ENCODE data around the gene PCNX2. TPM values are rescaled to one million over a fixed set of nuclear protein-coding genes. Genes with fewer than 3 reads are reported as not detected.

PCNX2 gene
- total and polyA plus RNA-seq, 2 donors (not counting 1 experiment from before 2014, with no cell fraction given), result 17.6 to 34.7 TPM

GRCh38 chr1:233057836-233058235 is 237.7 kb downstream of the PCNX2 start:
- intact Hi-C loops (cut with micrococcal nuclease), result no loop called here
- no peak for DNase-seq
- ChIA-PET CTCF (no interaction called here), POLR2A (no interaction called here)
- H4K20me1 ChIP-seq (ENCODE audit: control insufficient read depth, insufficient read depth, low read length, poor library complexity, severe bottlenecking), result no peaks in the 10 kb centered on the region
- H3K79me2 ChIP-seq (ENCODE audit: control insufficient read depth, insufficient read depth, low read length), result no peaks in the 10 kb centered on the region
- TF ChIP-seq CTCF (IDR thresholded peaks at IDR 0.05) (no peak), EZH2 (IDR thresholded peaks at IDR 0.05; ENCODE audit: borderline replicate concordance, insufficient read depth, low read depth, low read length, poor library complexity, severe bottlenecking) (no peak)
- Mint-ChIP-seq H3K4me3 (no peak overlapping the region), H3K27me3 (no peaks in the 10 kb centered on the region), H3K27ac (no peak overlapping the region), H3K4me1 (no peaks in the 10 kb centered on the region), H3K9me3 (ENCODE audit: insufficient read depth) (no peaks in the 10 kb centered on the region)
- H3K27me3 ChIP-seq (replicated peaks in 1 of 4; ENCODE audit: control extremely low read depth in 1 of 4, control insufficient read depth in 3 of 4, insufficient read depth in 4 of 4, low read length in 3 of 4), result no peaks in the 10 kb centered on the region
- H3K9ac ChIP-seq (ENCODE audit: low read length), result no peak overlapping the region
- no peak for ATAC-seq (ENCODE audit: low read depth)
- H3K9me3 ChIP-seq (ENCODE audit: control extremely low read depth in 1 of 3, control insufficient read depth in 2 of 3, insufficient read depth in 1 of 3, low read length in 2 of 3), result no peaks in the 10 kb centered on the region
- H2AFZ ChIP-seq (ENCODE audit: insufficient read depth, low read depth, low read length, poor library complexity, severe bottlenecking), result no peak overlapping the region
- 86% methylated on average over 3 of the region's 3 CpGs for WGBS (ENCODE audit: insufficient coverage)
- H3K4me2 ChIP-seq (replicated peaks; ENCODE audit: low read depth, low read length, poor library complexity, severe bottlenecking), result no peak overlapping the region
- no peak overlapping the region for H3K4me3 ChIP-seq (ENCODE audit: control extremely low read depth in 1 of 5, extremely low read depth in 1 of 5, insufficient read depth in 1 of 5, low read depth in 2 of 5, low read length in 4 of 5)
- H3K4me1 ChIP-seq (ENCODE audit: control insufficient read depth in 2 of 2, insufficient read depth in 2 of 2, low read length in 2 of 2), result no peaks in the 10 kb centered on the region
- no peaks in the 10 kb centered on the region for H3K36me3 ChIP-seq (replicated peaks in 1 of 2; ENCODE audit: control extremely low read depth in 1 of 2, control insufficient read depth in 1 of 2, extremely low read depth in 1 of 2, insufficient read depth in 2 of 2, low read length in 1 of 2)
- no peak overlapping the region for H3K27ac ChIP-seq (ENCODE audit: low read length in 2 of 2)

- Histone ChIP-seq H3K9ac (ENCODE audit: low read length) (no peak overlapping the region), H3K4me3 (ENCODE audit: control extremely low read depth in 1 of 5, extremely low read depth in 1 of 5, insufficient read depth in 1 of 5, low read depth in 2 of 5, low read length in 4 of 5) (no peak overlapping the region), H2AFZ (ENCODE audit: insufficient read depth, low read depth, low read length, poor library complexity, severe bottlenecking) (no peak overlapping the region), H3K79me2 (ENCODE audit: control insufficient read depth, insufficient read depth, low read length) (no peaks in the 10 kb centered on the region), H3K27ac (ENCODE audit: low read length in 2 of 2) (no peak overlapping the region), H3K4me1 (ENCODE audit: control insufficient read depth in 2 of 2, insufficient read depth in 2 of 2, low read length in 2 of 2) (no peaks in the 10 kb centered on the region), H3K4me2 (replicated peaks; ENCODE audit: low read depth, low read length, poor library complexity, severe bottlenecking) (no peak overlapping the region), H3K9me3 (ENCODE audit: control extremely low read depth in 1 of 3, control insufficient read depth in 2 of 3, insufficient read depth in 1 of 3, low read length in 2 of 3) (no peaks in the 10 kb centered on the region), H4K20me1 (ENCODE audit: control insufficient read depth, insufficient read depth, low read length, poor library complexity, severe bottlenecking) (no peaks in the 10 kb centered on the region), H3K36me3 (replicated peaks in 1 of 2; ENCODE audit: control extremely low read depth in 1 of 2, control insufficient read depth in 1 of 2, extremely low read depth in 1 of 2, insufficient read depth in 2 of 2, low read length in 1 of 2) (no peaks in the 10 kb centered on the region), H3K27me3 (replicated peaks in 1 of 4; ENCODE audit: control extremely low read depth in 1 of 4, control insufficient read depth in 3 of 4, insufficient read depth in 4 of 4, low read length in 3 of 4) (no peaks in the 10 kb centered on the region)
- TF ChIP-seq EZH2 (IDR thresholded peaks at IDR 0.05; ENCODE audit: borderline replicate concordance, insufficient read depth, low read depth, low read length, poor library complexity, severe bottlenecking), result no peak
- 100% methylated on average over 2 of the region's 5 CpGs for WGBS (ENCODE audit: insufficient coverage)
- Mint-ChIP-seq H3K27ac (no peak overlapping the region), H3K4me1 (no peaks in the 10 kb centered on the region), H3K9me3 (ENCODE audit: insufficient read depth) (peaks cover 2% of the 10 kb centered on the region), H3K27me3 (no peaks in the 10 kb centered on the region), H3K4me3 (no peak overlapping the region)
- ChIA-PET POLR2A (no interaction called here), CTCF (no interaction called here)
- DNase-seq, result no peak
- intact Hi-C loops (cut with micrococcal nuclease), result no loop called here
- no peak for ATAC-seq (ENCODE audit: low read depth)
Observed at GRCh38 chr1:233055879-233056641, 239.5 kb downstream of the PCNX2 start.

Data from B cell (primary cell).